ENCODE data around the gene SLC15A1. TPM values are rescaled to one million over a fixed set of nuclear protein-coding genes. Genes with fewer than 3 reads are reported as not detected.
"Not testable (repeated sequence)": the region's sequence is repeated elsewhere in the genome, so short reads cannot be mapped to it uniquely, and the experiment has no call there.

Gene SLC15A1
- total RNA-seq, 1 donor from 2014 or later: 0.45 TPM

DNA sequence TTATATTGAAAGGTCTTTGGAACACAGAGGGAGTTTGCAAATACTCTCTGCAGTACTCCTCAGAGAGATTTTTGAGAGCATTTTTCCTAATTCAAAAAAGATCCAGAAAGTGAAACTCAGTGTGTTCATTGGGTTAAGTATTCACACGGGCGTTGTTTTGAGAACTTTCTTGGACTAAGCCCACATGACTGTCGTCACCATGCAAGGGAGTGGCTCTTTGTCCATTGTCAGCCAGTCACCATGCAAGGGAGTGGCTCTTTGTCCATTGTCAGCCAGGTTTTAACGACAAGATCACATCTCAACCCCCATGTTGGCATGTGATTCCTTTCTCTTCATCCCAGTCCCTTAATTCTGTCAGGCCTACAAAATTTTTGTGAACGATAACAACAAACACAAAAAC is 94.3 kb downstream of the SLC15A1 start:
- no peak for DNase-seq (ENCODE audit: low spot score)

GRCh38 chr13:98657506-98658085 is 94.9 kb downstream of the SLC15A1 start:
- DNase-seq (ENCODE audit: low spot score): no peak

- no peak for DNase-seq (ENCODE audit: low spot score)
Observed at GRCh38 chr13:98656223-98656622, 96.2 kb downstream of the SLC15A1 start.

DNA sequence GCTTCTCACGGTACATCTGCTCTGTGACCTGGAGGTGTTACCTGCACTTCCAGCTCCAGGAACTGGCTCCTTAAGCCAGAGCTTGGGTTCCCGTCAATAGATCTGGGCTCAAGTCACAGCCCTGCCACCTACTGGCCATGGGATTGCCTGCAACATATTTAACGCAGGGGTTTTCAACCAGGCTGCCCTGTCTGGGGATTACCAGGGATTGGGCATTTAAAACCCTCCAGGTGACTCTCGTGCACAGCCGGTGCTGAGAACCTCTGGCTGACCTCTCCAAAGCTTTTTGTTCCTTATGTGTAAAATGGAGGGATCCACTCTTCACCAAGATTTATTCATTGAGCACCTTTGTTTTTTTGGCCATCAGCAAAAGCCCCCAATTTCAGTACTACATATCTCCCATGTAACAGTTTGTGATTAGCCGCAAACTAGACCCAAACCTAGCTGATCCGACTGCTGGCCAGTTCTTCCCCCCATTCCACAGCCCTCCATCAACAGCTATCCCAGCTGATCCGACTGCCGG is 98.9 kb downstream of the SLC15A1 start:
- no peak for DNase-seq (ENCODE audit: low spot score)

- DNase-seq (ENCODE audit: low spot score): no peak
Observed at GRCh38 chr13:98652721-98653462, 99.6 kb downstream of the SLC15A1 start.

GRCh38 chr13:98652276-98652675 is 100.2 kb downstream of the SLC15A1 start:
- no peak for DNase-seq (ENCODE audit: low spot score)

- DNase-seq (ENCODE audit: low spot score): no peak
Observed at GRCh38 chr13:98651744-98652143, 100.7 kb downstream of the SLC15A1 start.

GRCh38 chr13:98650396-98651107 is 101.9 kb downstream of the SLC15A1 start:
- no peak for DNase-seq (ENCODE audit: low spot score)

DNA sequence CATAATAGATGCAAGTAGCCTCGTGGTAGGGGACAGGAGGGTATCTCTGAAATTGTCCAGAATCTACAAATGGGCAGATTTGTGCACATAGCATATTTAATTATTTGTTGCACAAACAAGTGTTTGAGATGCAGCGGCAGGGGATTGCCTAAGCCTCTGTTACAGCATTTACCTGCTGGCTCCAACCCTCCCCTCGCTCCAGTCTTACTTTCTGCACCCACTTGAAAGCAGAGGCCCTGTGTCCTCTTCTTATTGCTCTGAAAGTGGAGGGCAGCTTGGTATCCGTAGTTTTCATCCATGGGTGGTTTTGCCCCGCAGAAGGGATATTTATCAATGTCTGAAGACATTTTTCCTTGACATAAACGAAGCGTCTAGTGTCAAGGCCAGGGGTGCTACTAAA is 102.6 kb downstream of the SLC15A1 start:
- DNase-seq (ENCODE audit: low spot score): no peak

- no peak for DNase-seq (ENCODE audit: low spot score)
Observed at GRCh38 chr13:98648686-98649085, 103.8 kb downstream of the SLC15A1 start.

DNA sequence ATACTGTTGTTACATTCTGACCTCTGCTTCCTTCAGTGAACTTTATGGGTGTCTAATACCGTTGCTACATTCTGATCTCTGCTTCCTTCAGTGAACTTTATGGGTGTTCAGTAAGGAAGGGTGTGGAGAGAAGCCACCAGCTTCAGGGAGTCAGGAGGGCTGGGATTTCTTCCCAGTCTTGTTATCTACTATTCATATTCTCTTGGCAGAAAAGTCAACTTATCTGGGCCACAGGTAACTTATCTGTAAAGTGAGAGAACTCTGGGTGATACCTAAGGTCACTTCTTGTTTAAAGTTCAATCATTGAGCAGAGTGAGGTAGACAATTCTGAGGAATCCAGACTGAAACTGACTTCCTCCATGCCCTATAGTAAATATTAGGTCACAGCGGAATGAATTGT is 104.3 kb downstream of the SLC15A1 start:
- no peak for DNase-seq (ENCODE audit: low spot score)

GRCh38 chr13:98647121-98647520 is 105.4 kb downstream of the SLC15A1 start:
- no peak for DNase-seq (ENCODE audit: low spot score)

DNA sequence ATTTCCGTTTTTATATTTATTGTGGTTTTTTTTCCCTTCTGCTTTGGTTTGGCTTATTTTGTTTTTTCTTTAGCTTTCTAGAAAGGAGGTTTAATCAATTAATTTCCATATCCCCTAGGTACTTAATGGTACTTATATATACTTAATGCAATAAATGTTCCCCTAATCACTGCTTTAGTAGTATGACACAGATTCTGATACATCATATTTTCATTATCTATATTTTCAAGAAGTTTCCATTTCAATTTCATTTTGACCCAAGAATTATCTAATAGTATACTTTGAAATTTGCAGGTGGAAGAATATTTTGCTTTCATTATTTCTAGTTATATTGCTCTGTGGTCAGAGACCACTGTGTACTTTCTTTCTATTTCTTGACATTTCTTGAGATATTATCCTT is 109.0 kb downstream of the SLC15A1 start:
- DNase-seq (ENCODE audit: low spot score): no peak

DNA sequence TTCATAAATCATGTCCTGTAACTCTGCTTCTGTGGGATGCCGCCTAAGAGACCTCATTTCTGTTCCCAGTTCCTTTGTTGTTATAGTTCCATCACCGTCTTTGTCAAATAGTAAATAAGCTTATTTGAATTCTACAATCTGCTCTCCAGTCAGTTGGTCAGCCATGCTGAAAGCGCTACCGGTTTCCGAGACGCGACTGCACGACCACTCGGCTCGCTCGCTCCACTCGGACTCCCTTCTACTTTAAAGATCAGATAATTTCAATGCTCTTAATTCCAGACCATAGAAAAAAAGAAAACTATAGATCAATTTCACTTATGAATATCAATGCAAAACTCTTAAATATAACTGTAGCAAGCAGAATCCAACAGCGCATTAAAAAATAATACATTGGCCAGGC is 111.4 kb downstream of the SLC15A1 start:
- DNase-seq (ENCODE audit: low spot score): no peak

- not testable (repeated sequence) for DNase-seq (ENCODE audit: low spot score)
Observed at GRCh38 chr13:98639785-98640184, 112.7 kb downstream of the SLC15A1 start.

DNA sequence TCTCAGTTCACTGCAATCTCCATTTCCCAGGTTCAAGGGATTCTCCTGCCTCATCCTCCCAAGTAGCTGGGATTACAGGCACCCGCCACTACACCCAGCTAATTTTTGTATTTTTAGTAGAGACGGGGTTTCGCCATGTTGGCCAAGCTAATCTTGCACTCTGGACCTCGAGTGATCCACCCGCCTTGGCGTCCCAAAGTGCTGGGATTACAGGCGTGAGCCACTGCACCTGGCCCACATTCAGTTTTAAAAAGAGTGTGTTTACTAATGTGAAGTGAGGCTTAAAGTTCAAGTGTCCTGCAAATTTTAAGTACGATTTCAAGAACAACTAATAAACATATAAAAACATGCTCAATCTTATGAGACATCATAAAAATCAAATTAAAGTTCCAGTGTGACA is 114.1 kb downstream of the SLC15A1 start:
- not testable (repeated sequence) for DNase-seq (ENCODE audit: low spot score)

Other genes starting within 250 kb of the SLC15A1 start
- gene STK24, start 175.6 kb downstream of the SLC15A1 start, total RNA-seq: 62.7 TPM
- 127 TPM for gene DOCK9, start 225.4 kb upstream of the SLC15A1 start, total RNA-seq

Measured in mesenteric fat pad (tissue), 1 donor.